Stimulated activated CD4-positive, alpha-beta T cell treated with anti-CD3 and anti-CD28 coated beads, Interleukin-15, amount 100 ng/mL, for 24 hours (primary cell): Measurements from ENCODE around the gene AIF1L.

Source experiments
- DNase-seq: peaks from one replicate; pipeline ENCODE4 v3.0.0-alpha.2; 2020

The AIF1L gene

DNA sequence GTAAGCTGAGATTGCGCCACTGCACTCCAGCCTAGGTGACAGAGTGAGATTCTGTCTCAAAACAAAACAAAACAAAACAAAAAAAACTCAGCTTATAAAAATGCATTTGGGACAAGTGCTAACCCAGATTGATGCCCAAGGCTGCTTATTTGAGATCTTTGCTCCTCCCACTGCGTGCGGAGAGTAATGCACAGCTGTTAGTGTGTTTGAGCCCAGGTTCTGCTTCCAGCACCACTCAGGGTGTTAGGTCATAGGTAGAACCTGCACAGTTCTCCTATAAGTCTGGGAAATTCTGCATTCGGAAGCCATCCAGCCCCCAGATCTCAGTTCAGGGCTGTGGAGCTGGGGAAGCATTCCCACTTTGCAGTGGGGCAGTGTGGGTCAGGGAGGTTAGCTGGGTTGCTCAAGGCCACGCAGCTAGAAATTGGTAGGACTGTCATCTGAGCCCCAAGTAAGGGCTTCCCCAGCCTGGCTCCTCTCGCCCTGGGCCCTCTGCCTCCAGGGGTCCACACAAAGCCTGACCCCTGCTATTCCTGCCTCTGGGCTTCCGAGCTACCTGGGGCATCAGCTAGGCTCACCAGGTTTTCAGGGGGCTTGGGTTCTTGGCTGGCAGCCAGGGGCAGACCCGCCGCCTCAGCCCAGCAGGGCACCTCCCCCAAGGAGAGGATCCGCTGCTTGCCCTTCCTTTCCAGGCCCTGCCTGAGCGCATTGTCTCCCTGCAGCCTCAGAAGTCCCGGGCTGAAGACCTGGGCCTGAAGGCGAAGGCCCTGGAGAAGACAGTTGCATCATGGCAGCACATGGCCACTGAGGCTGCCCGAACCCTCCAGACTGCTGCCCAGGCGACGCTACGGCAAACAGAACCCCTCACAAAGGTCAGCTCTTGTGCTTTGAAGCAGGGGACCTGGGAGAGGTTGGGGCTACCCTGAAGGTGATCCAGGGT is 17.6 kb upstream of the AIF1L start:
- no peak for DNase-seq

GRCh38 chr9:131080589-131080988 is 15.7 kb upstream of the AIF1L start:
- no peak for DNase-seq

DNA sequence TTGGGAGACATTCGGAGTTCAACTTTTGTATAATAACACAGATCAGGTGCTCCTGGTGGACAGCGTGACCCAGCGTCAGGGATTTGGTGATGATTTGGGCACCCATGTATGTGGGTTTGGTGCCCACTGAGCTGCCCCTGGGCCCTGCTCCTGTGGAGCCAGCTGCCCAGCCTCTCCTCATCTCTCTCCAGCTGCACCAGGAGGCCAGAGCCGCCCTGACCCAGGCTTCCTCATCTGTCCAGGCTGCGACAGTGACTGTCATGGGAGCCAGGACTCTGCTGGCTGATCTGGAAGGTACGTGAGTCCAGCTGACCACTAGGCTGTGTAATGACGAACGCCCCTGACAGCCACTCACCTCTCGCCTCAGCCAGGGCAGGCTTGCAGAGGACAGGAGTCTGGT is 14.5 kb upstream of the AIF1L start:
- DNase-seq: no peak

DNA sequence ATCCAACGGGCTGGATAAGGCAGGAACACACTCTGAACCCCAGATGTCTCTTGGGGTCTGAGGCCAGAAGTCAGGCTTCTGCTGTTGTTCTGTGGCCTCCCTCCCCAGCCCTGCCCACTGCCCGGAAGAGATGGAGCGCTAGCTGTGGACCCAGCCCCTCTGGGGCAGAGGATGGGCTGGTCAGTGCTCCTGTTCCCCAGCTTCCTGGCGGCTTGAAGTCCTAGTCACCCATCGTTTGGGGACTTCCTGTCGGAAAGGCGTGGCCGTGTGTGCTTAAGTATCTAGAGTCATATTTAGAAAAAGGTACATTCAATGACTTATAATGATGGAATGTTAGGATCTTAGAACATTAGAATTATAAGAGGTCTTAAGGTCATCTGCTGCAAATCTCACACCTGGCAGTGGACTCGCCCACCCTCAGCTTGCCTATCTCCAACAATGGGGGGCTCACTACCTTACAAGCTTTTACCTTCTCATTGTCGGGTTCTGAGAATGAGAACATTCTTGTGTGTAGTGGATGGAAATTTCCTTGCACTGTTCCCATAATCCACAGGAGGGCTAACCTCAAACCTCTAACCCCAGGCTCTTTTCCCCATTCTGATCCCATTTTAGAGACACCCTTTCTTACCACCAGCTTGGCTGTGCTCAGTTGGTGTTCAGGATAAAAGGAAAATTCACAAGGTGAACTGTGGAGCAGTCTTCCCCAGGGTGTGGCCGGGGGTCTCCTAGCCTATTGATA is 13.4 kb upstream of the AIF1L start:
- DNase-seq: no peak

GRCh38 chr9:131084661-131085369 is 11.5 kb upstream of the AIF1L start:
- DNase-seq: no peak

DNA sequence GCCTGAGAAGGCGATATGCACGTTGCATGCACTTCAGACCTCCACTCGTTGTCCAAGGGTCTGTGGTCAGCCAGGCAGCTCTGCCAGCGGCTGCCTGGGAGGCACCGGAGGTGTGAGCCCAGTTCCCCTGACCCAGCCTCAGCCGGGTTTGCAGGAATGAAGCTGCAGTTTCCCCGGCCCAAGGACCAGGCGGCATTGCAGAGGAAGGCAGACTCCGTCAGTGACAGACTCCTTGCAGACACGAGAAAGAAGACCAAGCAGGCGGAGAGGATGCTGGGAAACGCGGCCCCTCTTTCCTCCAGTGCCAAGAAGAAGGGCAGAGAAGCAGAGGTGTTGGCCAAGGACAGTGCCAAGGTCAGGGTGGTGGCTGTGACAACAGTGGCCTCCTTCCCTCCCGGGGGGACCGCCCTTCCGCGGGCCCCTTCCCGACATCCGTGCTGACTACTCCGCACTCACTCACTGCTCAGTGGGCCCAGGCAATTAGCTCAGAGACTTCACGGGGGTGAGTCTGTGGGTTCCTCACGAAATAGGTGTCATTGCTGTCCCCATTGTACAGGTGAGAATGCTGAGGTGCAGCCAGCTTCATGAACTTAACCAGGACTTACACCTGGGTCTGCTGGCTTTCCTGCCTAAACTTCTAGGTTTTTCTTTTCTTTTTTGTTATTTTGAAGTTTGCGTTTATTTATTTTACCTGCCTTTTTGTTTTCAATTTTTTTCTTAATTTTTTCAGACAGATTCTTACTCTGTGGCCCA is 10.8 kb upstream of the AIF1L start:
- DNase-seq: no peak

- DNase-seq: no peak
These were observed 8.9 kb upstream of the AIF1L start for GRCh38 chr9:131087354-131087893.

- DNase-seq: no peak
These were observed 6.1 kb upstream of the AIF1L start for GRCh38 chr9:131090025-131090787.

DNA sequence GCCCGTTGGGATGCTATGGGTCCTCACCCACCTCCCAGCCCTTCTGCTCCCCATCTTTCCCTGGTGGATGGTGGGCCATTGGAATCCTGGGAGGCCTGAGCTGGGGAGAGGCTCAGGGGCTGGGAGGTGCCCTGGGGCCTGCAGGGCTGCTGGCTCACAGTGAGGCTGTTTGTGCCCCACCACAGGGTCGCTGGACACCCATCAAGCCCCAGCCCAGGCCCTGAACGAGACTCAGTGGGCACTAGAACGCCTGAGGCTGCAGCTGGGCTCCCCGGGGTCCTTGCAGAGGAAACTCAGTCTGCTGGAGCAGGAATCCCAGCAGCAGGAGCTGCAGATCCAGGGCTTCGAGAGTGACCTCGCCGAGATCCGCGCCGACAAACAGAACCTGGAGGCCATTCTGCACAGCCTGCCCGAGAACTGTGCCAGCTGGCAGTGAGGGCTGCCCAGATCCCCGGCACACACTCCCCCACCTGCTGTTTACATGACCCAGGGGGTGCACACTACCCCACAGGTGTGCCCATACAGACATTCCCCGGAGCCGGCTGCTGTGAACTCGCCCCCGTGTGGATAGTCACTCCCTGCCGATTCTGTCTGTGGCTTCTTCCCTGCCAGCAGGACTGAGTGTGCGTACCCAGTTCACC is 4.9 kb upstream of the AIF1L start:
- no peak for DNase-seq

GRCh38 chr9:131092030-131092429 is 4.3 kb upstream of the AIF1L start:
- no peak for DNase-seq

DNA sequence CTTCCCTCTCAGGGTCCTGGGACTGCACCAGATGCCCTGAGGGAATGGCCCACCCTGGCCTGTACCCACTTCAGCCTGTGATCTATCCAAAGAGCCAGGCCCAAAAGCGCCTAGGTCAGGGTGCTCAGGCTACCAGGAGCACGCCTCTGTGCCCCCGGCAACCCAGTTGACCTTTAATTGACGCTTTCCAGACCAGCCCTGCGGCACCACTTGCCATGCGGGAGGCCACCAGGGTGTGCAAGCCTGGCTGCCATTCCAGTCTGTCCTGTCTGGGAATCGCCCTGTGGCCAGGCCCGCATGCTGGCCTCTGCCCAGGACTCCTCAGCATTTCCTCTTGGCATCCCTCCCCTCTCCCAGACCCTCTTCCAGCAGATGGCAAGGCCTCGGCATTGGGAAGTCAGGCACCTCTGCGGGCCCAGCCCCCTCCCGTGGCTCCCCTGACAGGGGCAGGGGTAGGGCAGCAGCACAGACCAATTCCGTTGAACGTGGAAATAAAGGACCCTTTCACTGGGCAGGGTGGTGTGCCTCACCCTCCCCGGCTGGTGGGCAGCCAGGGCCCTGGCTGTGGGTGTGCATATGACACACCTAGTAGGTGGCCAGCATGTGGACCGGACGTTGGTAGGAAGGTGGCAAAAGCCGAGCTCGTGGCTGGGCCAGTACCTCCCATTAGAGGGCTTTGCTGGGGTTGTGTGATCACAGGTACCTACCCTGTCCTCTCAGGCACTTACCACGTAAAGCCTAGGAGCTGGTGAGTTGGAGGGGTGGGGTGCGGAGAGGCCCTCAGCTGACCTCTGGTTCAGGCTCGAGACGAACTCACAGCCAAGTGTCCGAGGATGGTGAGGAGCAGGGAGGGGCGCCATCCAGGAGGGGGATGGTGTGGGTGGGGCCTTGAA is 3.5 kb upstream of the AIF1L start:
- no peak for DNase-seq

DNA sequence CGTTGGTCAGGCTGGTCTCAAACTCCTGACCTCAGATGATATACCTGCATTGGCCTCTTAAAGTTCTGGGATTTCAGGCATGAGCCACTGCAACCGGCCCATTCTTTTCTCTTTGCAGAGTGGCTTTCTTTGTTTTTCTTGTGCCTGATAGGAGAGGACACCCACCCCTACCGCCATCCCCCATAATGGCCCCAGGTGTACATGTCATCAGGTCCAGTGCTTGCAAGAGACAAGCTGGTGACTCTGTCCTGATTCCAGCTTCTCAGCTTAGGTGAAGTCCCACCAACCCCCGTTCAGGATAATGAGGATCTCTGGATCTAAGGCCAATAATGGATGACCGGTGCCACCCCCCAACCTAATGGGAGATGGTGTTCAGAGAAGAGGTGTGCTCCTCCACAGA is 2.3 kb upstream of the AIF1L start:
- no peak for DNase-seq

- no peak for DNase-seq
These were observed 1.7 kb upstream of the AIF1L start for GRCh38 chr9:131094622-131095021.

DNA sequence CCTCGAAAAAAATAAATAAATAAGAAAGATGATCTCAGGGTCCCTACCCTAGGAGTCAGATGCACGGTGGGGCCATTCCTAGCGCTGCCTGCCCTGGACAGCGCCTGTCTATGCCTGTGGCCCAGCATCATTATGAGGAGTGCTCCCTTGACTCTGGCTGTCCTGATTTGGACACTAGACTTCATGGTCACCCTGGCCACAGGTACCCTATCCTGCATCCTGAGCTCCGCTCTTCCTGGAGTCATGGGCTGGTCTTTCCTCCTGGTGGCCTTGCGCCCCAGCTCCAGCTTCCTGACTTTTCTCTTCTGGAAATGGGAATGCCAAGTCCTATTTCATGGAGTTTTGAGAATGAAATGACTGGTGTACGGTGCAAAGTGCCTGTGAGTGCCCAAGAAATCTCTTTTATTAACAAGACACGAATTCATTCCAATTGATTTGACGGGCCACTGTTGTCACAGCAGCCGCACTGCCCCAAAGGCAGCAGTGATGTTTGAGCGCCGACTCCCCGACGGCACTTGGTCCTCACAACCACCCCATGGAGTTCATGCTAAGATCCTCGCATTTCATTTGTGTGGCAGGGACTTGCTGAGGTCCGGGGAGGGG is 564 bp upstream of the AIF1L start:
- DNase-seq: no peak

DNA sequence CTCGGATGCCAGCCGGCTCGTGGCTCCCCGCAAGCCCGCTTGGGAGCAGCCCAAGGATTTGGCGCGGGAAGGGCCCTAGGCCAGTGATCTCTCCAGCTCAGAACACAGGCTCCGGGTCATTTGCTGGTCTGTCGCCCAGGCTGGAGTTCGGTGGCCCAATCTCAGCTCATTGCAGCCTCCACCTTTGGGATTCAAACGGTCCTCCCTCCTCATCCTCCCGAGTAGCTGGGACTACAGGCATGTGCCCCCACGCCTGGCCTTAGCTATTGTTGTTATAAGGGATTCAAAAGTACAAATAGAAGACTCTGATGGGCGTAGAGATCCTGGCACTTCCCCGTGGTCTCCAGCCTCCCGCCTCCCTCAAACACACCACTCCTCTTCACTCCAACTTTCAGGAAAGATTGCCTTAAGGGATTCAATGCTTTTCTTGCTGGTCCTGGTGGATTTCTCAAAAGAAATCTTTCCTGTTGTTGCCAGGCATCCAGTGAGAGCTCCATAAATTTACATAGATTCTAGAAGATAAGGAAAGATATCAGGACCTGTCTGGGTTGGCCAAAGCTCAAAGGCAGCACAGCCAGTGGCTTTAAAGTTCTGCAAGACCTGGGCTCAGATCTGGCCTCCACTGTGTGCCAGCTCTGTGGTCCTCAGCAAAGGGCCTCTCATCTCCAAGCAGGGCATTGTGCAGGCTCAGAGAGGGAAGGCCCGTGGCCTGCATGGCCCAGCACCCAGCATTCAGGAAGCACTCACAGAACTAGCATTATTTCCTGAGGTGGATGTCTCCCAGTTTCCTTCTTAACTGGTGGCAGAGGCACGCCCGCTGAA is 1.0 kb downstream of the AIF1L start:
- DNase-seq: no peak

- DNase-seq: no peak
These were observed 1.6 kb downstream of the AIF1L start for GRCh38 chr9:131097948-131098278.

DNA sequence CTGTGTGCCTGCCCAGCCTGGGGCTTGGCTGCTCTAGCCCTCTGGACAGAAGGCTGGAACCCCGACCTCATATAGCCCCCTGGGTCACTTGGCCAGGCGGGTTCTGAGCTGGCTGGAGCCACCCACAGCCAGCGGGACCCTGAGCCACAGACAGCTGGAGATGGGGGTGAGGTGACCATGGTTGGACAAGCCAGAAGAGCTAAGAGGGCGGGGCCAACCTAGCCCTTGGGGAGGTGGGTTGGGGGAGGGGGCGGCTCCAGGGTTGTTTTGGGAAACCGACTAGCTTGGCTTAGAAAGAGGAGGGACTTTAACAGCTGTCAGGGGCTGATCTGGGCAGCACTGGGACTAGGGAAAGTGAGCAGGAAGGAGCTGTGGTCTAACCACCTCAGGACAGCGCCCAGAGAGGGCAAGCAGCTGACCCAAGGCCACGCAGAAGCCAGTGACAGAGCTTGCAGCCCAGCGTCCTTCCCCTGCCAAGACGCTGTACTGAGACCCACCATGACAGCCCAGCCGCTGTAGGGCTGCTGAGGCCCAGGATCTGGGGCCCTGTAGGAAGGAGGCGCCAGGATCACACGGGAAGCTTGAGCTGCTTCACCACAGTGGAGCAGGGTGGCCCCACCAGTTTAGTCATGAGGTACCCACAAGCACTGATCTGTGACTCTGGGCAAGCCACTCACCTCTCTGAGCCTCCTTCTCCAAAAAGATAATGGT is 2.2 kb downstream of the AIF1L start:
- DNase-seq: no peak

- no peak for DNase-seq
These were observed 2.8 kb downstream of the AIF1L start for GRCh38 chr9:131099102-131099606.
